Activated CD4-positive, alpha-beta T cell treated with anti-CD3 and anti-CD28 coated beads, Interleukin-2, amount 50 U/mL, for 1 hour (primary cell): ENCODE results near the gene GBA2.

ENCODE experiments used
- DNase-seq: peaks from one replicate; pipeline ENCODE4 v3.0.0-alpha.2; 2020

The GBA2 gene

DNA sequence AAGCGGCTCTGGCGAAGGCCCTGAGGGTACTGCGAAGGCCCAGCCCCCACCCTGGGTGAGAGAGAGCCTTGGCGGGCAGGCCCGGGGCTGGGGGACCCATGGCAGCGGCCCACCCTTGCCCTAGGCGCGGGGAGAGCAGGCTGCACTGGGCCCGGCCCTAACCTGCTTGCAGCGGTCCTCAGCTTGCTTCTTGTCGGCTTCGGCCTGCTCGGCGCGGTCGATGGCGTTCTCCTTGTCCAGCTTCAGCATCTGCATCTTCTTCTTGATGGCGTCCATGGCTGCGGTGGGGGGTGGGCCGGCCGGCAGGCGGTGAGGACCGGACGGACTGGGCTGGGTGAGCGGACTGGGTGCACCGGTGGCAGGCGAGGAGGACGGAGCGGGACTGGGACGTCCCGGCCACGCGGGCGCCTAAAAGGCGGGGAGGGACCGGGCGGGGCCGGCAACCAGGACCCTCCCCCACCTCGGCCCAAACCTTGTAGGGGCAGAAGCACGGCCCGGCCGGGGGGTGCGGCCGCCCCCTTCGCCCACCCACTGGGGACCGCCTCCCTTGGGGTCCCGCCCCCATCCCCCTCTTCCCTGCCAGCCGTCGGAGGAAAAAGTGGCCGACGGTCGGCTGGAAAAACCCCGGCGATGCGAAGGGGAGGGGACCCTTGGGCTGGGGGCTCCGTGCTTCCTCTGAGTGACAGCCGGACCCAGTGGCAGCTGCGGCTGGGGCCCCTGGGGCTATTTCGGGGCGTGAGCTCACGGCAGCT lies 59.3 kb downstream of the GBA2 start, which contains the start of gene TPM2:
TPM2 (minus strand) TSS at position 384 of the 752 bp plus-strand sequence; CDS start at position 276, 108 bp downstream.
- no peak for DNase-seq

- DNase-seq: no peak
These were observed 60.2 kb downstream of the GBA2 start for GRCh38 chr9:35688558-35689541.

DNA sequence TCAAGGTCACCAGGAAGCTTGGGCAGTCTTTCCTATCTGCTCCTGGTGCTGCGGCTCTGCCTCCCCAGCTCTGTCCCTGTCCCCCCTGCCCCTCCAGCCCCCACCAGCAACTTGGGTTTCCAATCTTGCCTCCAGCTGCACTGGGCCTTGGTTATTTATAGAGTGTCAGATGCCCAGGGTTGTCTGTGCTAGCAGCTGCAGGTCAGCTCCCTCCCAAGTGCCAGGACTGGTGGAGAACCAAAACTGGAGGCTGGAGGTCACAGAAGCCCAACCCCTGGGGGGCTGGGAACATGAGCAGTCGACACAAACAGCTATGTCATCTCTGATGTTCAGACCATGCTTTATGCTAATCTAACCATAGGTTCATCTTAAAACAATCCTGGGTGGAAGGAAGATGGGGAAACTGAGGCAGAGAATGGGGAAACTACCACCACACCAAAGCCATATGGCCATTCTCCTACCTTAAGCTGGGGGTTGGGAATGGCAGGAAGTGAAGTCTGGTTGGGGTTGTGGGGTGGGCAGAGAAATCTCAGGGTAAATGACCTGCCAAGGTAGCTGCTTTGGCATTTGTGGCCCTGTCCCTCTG lies 61.0 kb downstream of the GBA2 start:
- DNase-seq: no peak

DNA sequence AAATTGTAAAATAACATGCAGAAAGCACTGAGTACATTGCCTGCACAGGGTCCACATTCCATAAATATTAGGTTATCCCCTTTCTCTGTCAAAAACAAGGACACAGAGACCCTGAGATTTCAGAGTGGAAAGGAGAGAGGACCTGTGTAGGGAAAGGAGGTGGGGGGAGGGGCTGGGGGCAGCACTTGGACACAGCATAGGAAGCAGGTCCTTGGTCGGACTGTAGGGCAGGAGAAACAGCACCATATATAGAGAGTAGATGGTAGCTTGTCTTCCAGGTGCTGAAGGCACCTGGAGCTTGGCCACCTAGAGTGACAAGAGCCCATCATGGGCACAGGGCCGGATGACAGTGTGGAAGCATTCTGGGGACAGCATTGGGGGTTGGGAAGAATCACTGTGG lies 61.7 kb downstream of the GBA2 start:
- no peak for DNase-seq
